ENCODE measurements around the gene TGFBR1. TPM values are rescaled to one million over a fixed set of nuclear protein-coding genes. Genes with fewer than 3 reads are reported as not detected.
A peak's percentile ranks its signal among the peaks of the same experiment; 100 is the strongest.

TGFBR1 gene
- total and polyA plus RNA-seq, 2 experiments from 2014 or later = 41.7 to 79.4 TPM

DNA sequence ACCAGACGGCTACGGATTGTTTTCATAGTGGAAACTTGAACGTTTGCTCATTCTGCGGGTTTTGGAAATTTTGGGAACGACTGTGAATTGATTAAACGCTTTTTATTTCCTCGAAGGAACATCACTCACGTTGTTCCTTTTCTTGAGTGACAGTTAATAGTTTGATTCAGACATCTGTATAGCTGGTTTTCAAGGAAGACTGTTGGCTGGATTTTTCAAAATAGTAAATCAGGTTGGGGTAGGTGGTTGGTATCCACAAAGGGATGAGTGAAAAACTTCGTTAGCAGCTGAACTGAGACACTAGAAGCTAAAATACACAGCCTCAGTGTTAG, 1.1 kb downstream of the TGFBR1 start:
- Histone ChIP-seq H3K4me2 (peak overlapping the region; percentile 75), H3K36me3 (replicated peaks; ENCODE audit: insufficient read depth, low read depth) (no peaks in the 10 kb centered on the region), H3K79me2 (peaks cover 56% of the 10 kb centered on the region), H3K27ac (peak overlapping the region; percentile 94), H3K9me3 (ENCODE audit: low read depth) (no peaks in the 10 kb centered on the region), H3K4me1 (ENCODE audit: insufficient read depth) (peaks cover 13% of the 10 kb centered on the region), H3K27me3 (no peaks in the 10 kb centered on the region), H3K9me2 (replicated peaks; ENCODE audit: insufficient read depth) (no peaks in the 10 kb centered on the region), H4K20me1 (ENCODE audit: insufficient read depth, poor library complexity, severe bottlenecking) (peaks cover 35% of the 10 kb centered on the region), H3K4me3 (peak overlapping the region; percentile 90), H2AFZ (peak overlapping the region; percentile 47)
- WGBS (ENCODE audit: low lambda C conversion rate, missing lambda C conversion rate) = 4% methylated on average over 9 of the region's 9 CpGs
- no peak for DNase-seq (ENCODE audit: low spot score)
- TF ChIP-seq EZH2phosphoT487 (IDR thresholded peaks at IDR 0.05; ENCODE audit: low read depth, severe bottlenecking, unreplicated experiment) = no peak
- TF ChIP-seq, protein P1, sequence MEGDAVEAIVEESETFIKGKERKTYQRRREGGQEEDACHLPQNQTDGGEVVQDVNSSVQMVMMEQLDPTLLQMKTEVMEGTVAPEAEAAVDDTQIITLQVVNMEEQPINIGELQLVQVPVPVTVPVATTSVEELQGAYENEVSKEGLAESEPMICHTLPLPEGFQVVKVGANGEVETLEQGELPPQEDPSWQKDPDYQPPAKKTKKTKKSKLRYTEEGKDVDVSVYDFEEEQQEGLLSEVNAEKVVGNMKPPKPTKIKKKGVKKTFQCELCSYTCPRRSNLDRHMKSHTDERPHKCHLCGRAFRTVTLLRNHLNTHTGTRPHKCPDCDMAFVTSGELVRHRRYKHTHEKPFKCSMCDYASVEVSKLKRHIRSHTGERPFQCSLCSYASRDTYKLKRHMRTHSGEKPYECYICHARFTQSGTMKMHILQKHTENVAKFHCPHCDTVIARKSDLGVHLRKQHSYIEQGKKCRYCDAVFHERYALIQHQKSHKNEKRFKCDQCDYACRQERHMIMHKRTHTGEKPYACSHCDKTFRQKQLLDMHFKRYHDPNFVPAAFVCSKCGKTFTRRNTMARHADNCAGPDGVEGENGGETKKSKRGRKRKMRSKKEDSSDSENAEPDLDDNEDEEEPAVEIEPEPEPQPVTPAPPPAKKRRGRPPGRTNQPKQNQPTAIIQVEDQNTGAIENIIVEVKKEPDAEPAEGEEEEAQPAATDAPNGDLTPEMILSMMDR (IDR thresholded peaks at IDR 0.05; ENCODE audit: poor library complexity) = no peak

DNA sequence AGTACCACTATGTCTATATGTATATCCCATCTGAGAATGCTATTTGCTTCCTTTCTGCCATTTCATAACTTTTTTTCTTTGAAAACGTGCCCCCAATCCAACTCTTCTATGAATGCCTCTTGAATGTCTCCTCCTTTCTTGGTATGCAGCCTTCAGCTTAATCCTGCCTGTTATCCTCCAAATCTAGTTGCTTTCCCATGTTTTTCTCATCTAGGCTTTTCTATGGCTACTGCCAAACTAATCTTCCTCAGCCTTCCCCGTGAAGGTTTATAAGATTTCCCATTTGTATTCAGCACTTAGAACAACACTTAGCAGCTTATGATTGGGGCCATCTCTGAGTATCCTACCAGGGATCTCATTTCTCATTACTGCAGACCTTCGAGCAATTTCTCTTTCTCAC, 2.5 kb downstream of the TGFBR1 start:
- H3K27me3 ChIP-seq = no peaks in the 10 kb centered on the region
- WGBS (ENCODE audit: low lambda C conversion rate, missing lambda C conversion rate) = 50% methylated on average over 3 of the region's 3 CpGs
- H3K79me2 ChIP-seq = peaks cover 70% of the 10 kb centered on the region
- H2AFZ ChIP-seq = no peak overlapping the region
- no peaks in the 10 kb centered on the region for H3K9me3 ChIP-seq (ENCODE audit: low read depth)
- no peak for DNase-seq (ENCODE audit: low spot score)
- peak overlapping the region; percentile 75 for H3K4me2 ChIP-seq
- no peak overlapping the region for H3K27ac ChIP-seq
- H3K9me2 ChIP-seq (replicated peaks; ENCODE audit: insufficient read depth) = no peaks in the 10 kb centered on the region
- H4K20me1 ChIP-seq (ENCODE audit: insufficient read depth, poor library complexity, severe bottlenecking) = peaks cover 40% of the 10 kb centered on the region
- TF ChIP-seq EZH2 (IDR thresholded peaks at IDR 0.05; ENCODE audit: borderline replicate concordance) (no peak), EZH2phosphoT487 (IDR thresholded peaks at IDR 0.05; ENCODE audit: low read depth, severe bottlenecking, unreplicated experiment) (no peak)
- TF ChIP-seq, protein P1 (IDR thresholded peaks at IDR 0.05; ENCODE audit: poor library complexity) = no peak
- H3K4me1 ChIP-seq (ENCODE audit: insufficient read depth) = peaks cover 13% of the 10 kb centered on the region
- no peaks in the 10 kb centered on the region for H3K36me3 ChIP-seq (replicated peaks; ENCODE audit: insufficient read depth, low read depth)
- H3K4me3 ChIP-seq = no peak overlapping the region

DNA sequence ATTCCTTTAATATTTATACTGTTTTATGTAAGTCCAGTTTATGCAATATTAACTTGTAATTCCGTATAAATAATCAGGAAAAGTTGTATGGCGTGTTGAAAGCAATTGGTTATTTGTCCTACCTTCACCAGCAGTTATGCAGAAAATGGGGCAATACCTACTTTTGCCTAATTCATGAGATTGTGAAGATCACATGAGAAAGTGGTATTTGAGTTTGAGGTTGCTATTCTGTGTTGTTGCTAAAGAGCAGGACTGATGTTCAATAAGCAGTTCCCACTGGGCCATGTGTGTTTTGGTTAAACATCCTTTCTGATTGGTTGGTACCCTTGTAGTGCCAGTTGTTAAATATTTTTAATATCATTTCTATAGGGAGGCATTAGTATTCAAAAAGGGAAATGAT, 3.2 kb downstream of the TGFBR1 start:
- Histone ChIP-seq H3K4me3 (no peak overlapping the region), H3K27me3 (no peaks in the 10 kb centered on the region), H3K9me2 (replicated peaks; ENCODE audit: insufficient read depth) (no peaks in the 10 kb centered on the region), H3K9me3 (ENCODE audit: low read depth) (no peaks in the 10 kb centered on the region), H2AFZ (no peak overlapping the region), H3K4me1 (ENCODE audit: insufficient read depth) (peaks cover 8% of the 10 kb centered on the region), H4K20me1 (ENCODE audit: insufficient read depth, poor library complexity, severe bottlenecking) (peaks cover 42% of the 10 kb centered on the region), H3K36me3 (replicated peaks; ENCODE audit: insufficient read depth, low read depth) (no peaks in the 10 kb centered on the region), H3K79me2 (peaks cover 77% of the 10 kb centered on the region), H3K27ac (no peak overlapping the region), H3K4me2 (peak overlapping the region; percentile 75)
- no peak for DNase-seq (ENCODE audit: low spot score)
- 95% methylated on average over 2 of the region's 2 CpGs for WGBS (ENCODE audit: low lambda C conversion rate, missing lambda C conversion rate)
- TF ChIP-seq, protein P1 (IDR thresholded peaks at IDR 0.05; ENCODE audit: poor library complexity) = no peak
- TF ChIP-seq EZH2phosphoT487 (IDR thresholded peaks at IDR 0.05; ENCODE audit: low read depth, severe bottlenecking, unreplicated experiment) (no peak), EZH2 (IDR thresholded peaks at IDR 0.05; ENCODE audit: borderline replicate concordance) (no peak)

DNA sequence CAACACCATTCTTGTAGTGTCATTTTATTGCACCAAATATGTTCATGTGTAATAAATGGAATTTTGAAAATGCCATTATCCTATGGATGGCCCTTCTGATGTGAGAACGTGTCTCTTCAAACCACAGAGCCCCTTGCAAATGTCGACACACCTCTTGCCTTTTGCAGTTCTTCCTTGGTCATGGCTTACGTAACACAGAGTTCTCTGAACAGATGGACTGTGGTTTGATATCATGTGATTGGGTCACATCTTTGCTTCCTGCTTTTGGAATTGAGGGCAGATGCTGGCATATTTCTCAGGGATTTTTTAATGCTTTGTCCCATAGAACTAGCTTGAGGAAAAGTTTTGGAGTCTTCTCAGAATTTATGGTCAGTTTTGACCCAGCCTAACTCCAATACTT, 4.6 kb downstream of the TGFBR1 start:
- 93% methylated on average over 3 of the region's 3 CpGs for WGBS (ENCODE audit: low lambda C conversion rate, missing lambda C conversion rate)

More for the DNA sequence above, 4.6 kb downstream of the TGFBR1 start:
- H3K36me3 ChIP-seq (replicated peaks; ENCODE audit: insufficient read depth, low read depth) = no peaks in the 10 kb centered on the region
- no peak overlapping the region for H3K27ac ChIP-seq
- no peaks in the 10 kb centered on the region for H3K9me3 ChIP-seq (ENCODE audit: low read depth)
- H3K4me1 ChIP-seq (ENCODE audit: insufficient read depth) = peaks cover 4% of the 10 kb centered on the region
- no peak overlapping the region for H3K4me2 ChIP-seq
- no peaks in the 10 kb centered on the region for H3K27me3 ChIP-seq
- no peak for DNase-seq (ENCODE audit: low spot score)
- H3K9me2 ChIP-seq (replicated peaks; ENCODE audit: insufficient read depth) = no peaks in the 10 kb centered on the region
- H3K79me2 ChIP-seq = peaks cover 91% of the 10 kb centered on the region
- TF ChIP-seq EZH2phosphoT487 (IDR thresholded peaks at IDR 0.05; ENCODE audit: low read depth, severe bottlenecking, unreplicated experiment) (no peak), EZH2 (IDR thresholded peaks at IDR 0.05; ENCODE audit: borderline replicate concordance) (no peak)
- peaks cover 46% of the 10 kb centered on the region for H4K20me1 ChIP-seq (ENCODE audit: insufficient read depth, poor library complexity, severe bottlenecking)
- H3K4me3 ChIP-seq = no peak overlapping the region
- no peak overlapping the region for H2AFZ ChIP-seq
